ENCODE results near the gene SDF2.

Gene SDF2

GRCh38 chr17:28624148-28624547 is 37.6 kb downstream of the SDF2 start:
- WGBS, 2 experiments (ENCODE audit: insufficient coverage in 2 of 2), result 86 to 100% methylated on average over 2 of the region's 2 CpGs
- Histone ChIP-seq H3K4me3 (ENCODE audit: extremely low read depth, insufficient read depth, low read length, poor library complexity, severe bottlenecking) (no peak overlapping the region), H3K4me1 (ENCODE audit: control insufficient read depth, insufficient read depth, low read length, poor library complexity, severe bottlenecking) (no peaks in the 10 kb centered on the region), H3K36me3 (ENCODE audit: control insufficient read depth, insufficient read depth, low read length) (peaks cover 94% of the 10 kb centered on the region), H3K27ac (ENCODE audit: low read depth, low read length, severe bottlenecking) (no peak overlapping the region), H3K9me3 (ENCODE audit: control insufficient read depth, low read length) (no peaks in the 10 kb centered on the region)

GRCh38 chr17:28623696-28624095 is 38.0 kb downstream of the SDF2 start:
- Histone ChIP-seq H3K27ac (ENCODE audit: low read depth, low read length, severe bottlenecking) (no peak overlapping the region), H3K4me3 (ENCODE audit: extremely low read depth, insufficient read depth, low read length, poor library complexity, severe bottlenecking) (no peak overlapping the region), H3K4me1 (ENCODE audit: control insufficient read depth, insufficient read depth, low read length, poor library complexity, severe bottlenecking) (no peaks in the 10 kb centered on the region), H3K36me3 (ENCODE audit: control insufficient read depth, insufficient read depth, low read length) (peaks cover 95% of the 10 kb centered on the region), H3K9me3 (ENCODE audit: control insufficient read depth, low read length) (no peaks in the 10 kb centered on the region)
- 100% methylated on average over 3 to 4 of the region's 4 CpGs for WGBS, 2 experiments (ENCODE audit: insufficient coverage in 2 of 2)

- Histone ChIP-seq H3K36me3 (ENCODE audit: control insufficient read depth, insufficient read depth, low read length) (peaks cover 94% of the 10 kb centered on the region), H3K27ac (ENCODE audit: low read depth, low read length, severe bottlenecking) (no peak overlapping the region), H3K4me3 (ENCODE audit: extremely low read depth, insufficient read depth, low read length, poor library complexity, severe bottlenecking) (no peak overlapping the region), H3K4me1 (ENCODE audit: control insufficient read depth, insufficient read depth, low read length, poor library complexity, severe bottlenecking) (no peaks in the 10 kb centered on the region), H3K9me3 (ENCODE audit: control insufficient read depth, low read length) (no peaks in the 10 kb centered on the region)
- 90% methylated on average over 2 of the region's 3 CpGs; no CpG with 5 or more reads in 1 of the 2 experiments for WGBS, 2 experiments (ENCODE audit: insufficient coverage in 2 of 2)
These were observed 39.5 kb downstream of the SDF2 start for GRCh38 chr17:28622186-28622585.

GRCh38 chr17:28620010-28620409 is 41.7 kb downstream of the SDF2 start:
- Histone ChIP-seq H3K36me3 (ENCODE audit: control insufficient read depth, insufficient read depth, low read length) (peaks cover 96% of the 10 kb centered on the region), H3K4me3 (ENCODE audit: extremely low read depth, insufficient read depth, low read length, poor library complexity, severe bottlenecking) (no peak overlapping the region), H3K4me1 (ENCODE audit: control insufficient read depth, insufficient read depth, low read length, poor library complexity, severe bottlenecking) (no peaks in the 10 kb centered on the region), H3K27ac (ENCODE audit: low read depth, low read length, severe bottlenecking) (no peak overlapping the region), H3K9me3 (ENCODE audit: control insufficient read depth, low read length) (no peaks in the 10 kb centered on the region)
- 89 to 90% methylated on average over 2 of the region's 2 CpGs for WGBS, 2 experiments (ENCODE audit: insufficient coverage in 2 of 2)

GRCh38 chr17:28618464-28618863 is 43.2 kb downstream of the SDF2 start:
- Histone ChIP-seq H3K27ac (ENCODE audit: low read depth, low read length, severe bottlenecking) (no peak overlapping the region), H3K4me3 (ENCODE audit: extremely low read depth, insufficient read depth, low read length, poor library complexity, severe bottlenecking) (no peak overlapping the region), H3K9me3 (ENCODE audit: control insufficient read depth, low read length) (no peaks in the 10 kb centered on the region), H3K36me3 (ENCODE audit: control insufficient read depth, insufficient read depth, low read length) (peaks cover 94% of the 10 kb centered on the region), H3K4me1 (ENCODE audit: control insufficient read depth, insufficient read depth, low read length, poor library complexity, severe bottlenecking) (no peaks in the 10 kb centered on the region)
- 100% methylated on average over 1 of the region's 3 CpGs for WGBS, 2 experiments (ENCODE audit: insufficient coverage in 2 of 2)

GRCh38 chr17:28616281-28616680 is 45.4 kb downstream of the SDF2 start:
- no peak overlapping the region for H3K4me3 ChIP-seq (ENCODE audit: extremely low read depth, insufficient read depth, low read length, poor library complexity, severe bottlenecking)
- H3K4me1 ChIP-seq (ENCODE audit: control insufficient read depth, insufficient read depth, low read length, poor library complexity, severe bottlenecking), result no peaks in the 10 kb centered on the region
- WGBS, 2 experiments (ENCODE audit: insufficient coverage in 2 of 2), result 90 to 97% methylated on average over 5 to 6 of the region's 7 CpGs
- no peaks in the 10 kb centered on the region for H3K9me3 ChIP-seq (ENCODE audit: control insufficient read depth, low read length)
- peaks cover 94% of the 10 kb centered on the region for H3K36me3 ChIP-seq (ENCODE audit: control insufficient read depth, insufficient read depth, low read length)
- no peak overlapping the region for H3K27ac ChIP-seq (ENCODE audit: low read depth, low read length, severe bottlenecking)

- Histone ChIP-seq H3K4me1 (ENCODE audit: control insufficient read depth, insufficient read depth, low read length, poor library complexity, severe bottlenecking) (no peaks in the 10 kb centered on the region), H3K9me3 (ENCODE audit: control insufficient read depth, low read length) (no peaks in the 10 kb centered on the region)
These were observed 46.3 kb downstream of the SDF2 start for GRCh38 chr17:28615260-28615940.

GRCh38 chr17:28613931-28614381 is 47.8 kb downstream of the SDF2 start, which contains the start of gene RSKR:
Gene RSKR, minus strand, starts transcription at chr17:28614185. Its CDS starts 24 bp downstream, at chr17:28614161.
- Histone ChIP-seq H3K36me3 (ENCODE audit: control insufficient read depth, insufficient read depth, low read length) (peaks cover 94% of the 10 kb centered on the region), H3K4me1 (ENCODE audit: control insufficient read depth, insufficient read depth, low read length, poor library complexity, severe bottlenecking) (no peaks in the 10 kb centered on the region), H3K27ac (ENCODE audit: low read depth, low read length, severe bottlenecking) (peak within 1 kb of the TSS; percentile 48), H3K9me3 (ENCODE audit: control insufficient read depth, low read length) (no peaks in the 10 kb centered on the region), H3K4me3 (ENCODE audit: extremely low read depth, insufficient read depth, low read length, poor library complexity, severe bottlenecking) (no peak within 1 kb of the TSS)
- WGBS, 2 experiments (ENCODE audit: insufficient coverage in 2 of 2), result 83 to 89% methylated on average over 2 to 5 of the region's 5 CpGs

More at GRCh38 chr17:28615260-28615940, 46.3 kb downstream of the SDF2 start:
- no peak overlapping the region for H3K4me3 ChIP-seq (ENCODE audit: extremely low read depth, insufficient read depth, low read length, poor library complexity, severe bottlenecking)
- H3K36me3 ChIP-seq (ENCODE audit: control insufficient read depth, insufficient read depth, low read length), result peaks cover 94% of the 10 kb centered on the region
- 97 to 100% methylated on average over 3 of the region's 4 CpGs for WGBS, 2 experiments (ENCODE audit: insufficient coverage in 2 of 2)
- no peak overlapping the region for H3K27ac ChIP-seq (ENCODE audit: low read depth, low read length, severe bottlenecking)

- H3K9me3 ChIP-seq (ENCODE audit: control insufficient read depth, low read length), result no peaks in the 10 kb centered on the region
- H3K4me3 ChIP-seq (ENCODE audit: extremely low read depth, insufficient read depth, low read length, poor library complexity, severe bottlenecking), result no peak overlapping the region
- peak overlapping the region; percentile 48 for H3K27ac ChIP-seq (ENCODE audit: low read depth, low read length, severe bottlenecking)
- WGBS, 2 experiments (ENCODE audit: insufficient coverage in 2 of 2), result 78 to 86% methylated on average over 3 to 4 of the region's 6 CpGs
- H3K4me1 ChIP-seq (ENCODE audit: control insufficient read depth, insufficient read depth, low read length, poor library complexity, severe bottlenecking), result no peaks in the 10 kb centered on the region
- peaks cover 94% of the 10 kb centered on the region for H3K36me3 ChIP-seq (ENCODE audit: control insufficient read depth, insufficient read depth, low read length)
These were observed 48.5 kb downstream of the SDF2 start for GRCh38 chr17:28612936-28613872.

- Histone ChIP-seq H3K36me3 (ENCODE audit: control insufficient read depth, insufficient read depth, low read length) (peaks cover 92% of the 10 kb centered on the region), H3K4me1 (ENCODE audit: control insufficient read depth, insufficient read depth, low read length, poor library complexity, severe bottlenecking) (no peaks in the 10 kb centered on the region)
- WGBS, 2 experiments (ENCODE audit: insufficient coverage in 2 of 2), result 88 to 100% methylated on average over 1 to 2 of the region's 2 CpGs
These were observed 49.2 kb downstream of the SDF2 start for GRCh38 chr17:28612531-28612930.

More at GRCh38 chr17:28612531-28612930, 49.2 kb downstream of the SDF2 start:
- no peaks in the 10 kb centered on the region for H3K9me3 ChIP-seq (ENCODE audit: control insufficient read depth, low read length)
- no peak overlapping the region for H3K4me3 ChIP-seq (ENCODE audit: extremely low read depth, insufficient read depth, low read length, poor library complexity, severe bottlenecking)
- no peak overlapping the region for H3K27ac ChIP-seq (ENCODE audit: low read depth, low read length, severe bottlenecking)

Measured in mesodermal cell (in vitro differentiated cells).